ENCODE measurements around the gene CASP10. TPM values are rescaled to one million over a fixed set of nuclear protein-coding genes. Genes with fewer than 3 reads are reported as not detected.
A peak's percentile ranks its signal among the peaks of the same experiment; 100 is the strongest.

Gene CASP10
- total and polyA plus RNA-seq, 2 of the 13 experiments (the other 11 are each of a cell fraction or from before 2014, with no cell fraction given): 22.2 to 23.8 TPM

DNA sequence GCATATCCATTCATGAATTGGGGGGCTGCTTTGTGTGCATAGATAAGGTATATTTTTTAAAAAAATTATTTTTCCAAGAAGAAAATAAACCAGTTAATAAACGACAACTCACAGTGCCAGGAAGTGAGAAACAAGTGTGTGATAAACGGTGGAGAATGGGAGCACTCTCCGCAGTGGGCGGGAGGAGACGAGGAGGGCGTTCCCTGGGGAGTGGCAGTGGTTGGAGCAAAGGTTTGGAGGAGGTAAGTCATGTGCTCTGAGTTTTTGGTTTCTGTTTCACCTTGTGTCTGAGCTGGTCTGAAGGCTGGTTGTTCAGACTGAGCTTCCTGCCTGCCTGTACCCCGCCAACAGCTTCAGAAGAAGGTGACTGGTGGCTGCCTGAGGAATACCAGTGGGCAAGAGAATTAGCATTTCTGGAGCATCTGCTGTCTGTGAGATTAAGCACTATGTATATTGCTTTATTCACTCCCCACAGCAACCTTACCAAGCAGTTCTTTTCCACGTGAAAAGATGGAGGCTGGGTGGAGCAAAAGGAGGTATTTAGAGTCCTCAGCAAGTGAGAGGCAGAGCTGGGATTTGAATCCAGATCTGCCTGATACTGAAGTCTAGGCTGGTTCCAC, 50.4 kb downstream of the CASP10 start (continued):
- TF ChIP-seq, protein P1, sequence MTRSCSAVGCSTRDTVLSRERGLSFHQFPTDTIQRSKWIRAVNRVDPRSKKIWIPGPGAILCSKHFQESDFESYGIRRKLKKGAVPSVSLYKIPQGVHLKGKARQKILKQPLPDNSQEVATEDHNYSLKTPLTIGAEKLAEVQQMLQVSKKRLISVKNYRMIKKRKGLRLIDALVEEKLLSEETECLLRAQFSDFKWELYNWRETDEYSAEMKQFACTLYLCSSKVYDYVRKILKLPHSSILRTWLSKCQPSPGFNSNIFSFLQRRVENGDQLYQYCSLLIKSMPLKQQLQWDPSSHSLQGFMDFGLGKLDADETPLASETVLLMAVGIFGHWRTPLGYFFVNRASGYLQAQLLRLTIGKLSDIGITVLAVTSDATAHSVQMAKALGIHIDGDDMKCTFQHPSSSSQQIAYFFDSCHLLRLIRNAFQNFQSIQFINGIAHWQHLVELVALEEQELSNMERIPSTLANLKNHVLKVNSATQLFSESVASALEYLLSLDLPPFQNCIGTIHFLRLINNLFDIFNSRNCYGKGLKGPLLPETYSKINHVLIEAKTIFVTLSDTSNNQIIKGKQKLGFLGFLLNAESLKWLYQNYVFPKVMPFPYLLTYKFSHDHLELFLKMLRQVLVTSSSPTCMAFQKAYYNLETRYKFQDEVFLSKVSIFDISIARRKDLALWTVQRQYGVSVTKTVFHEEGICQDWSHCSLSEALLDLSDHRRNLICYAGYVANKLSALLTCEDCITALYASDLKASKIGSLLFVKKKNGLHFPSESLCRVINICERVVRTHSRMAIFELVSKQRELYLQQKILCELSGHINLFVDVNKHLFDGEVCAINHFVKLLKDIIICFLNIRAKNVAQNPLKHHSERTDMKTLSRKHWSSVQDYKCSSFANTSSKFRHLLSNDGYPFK (CRISPR knock-in tag; IDR thresholded peaks at IDR 0.05; ENCODE audit: borderline replicate concordance): no peak
- TF ChIP-seq SMARCE1 (IDR thresholded peaks at IDR 0.05; ENCODE audit: borderline replicate concordance) (no peak), FOSL1 (CRISPR knock-in tag; IDR thresholded peaks at IDR 0.05; ENCODE audit: borderline replicate concordance) (no peak), AHR (CRISPR knock-in tag; IDR thresholded peaks at IDR 0.05) (no peak), HDAC1 (CRISPR knock-in tag; IDR thresholded peaks at IDR 0.05) (peak; percentile 90), CBX1 (IDR thresholded peaks at IDR 0.05; ENCODE audit: low read depth) (no peak), MLLT10 (CRISPR knock-in tag; IDR thresholded peaks at IDR 0.05) (0 out of 2 replicates have a peak, but pooled peaks have one; percentile 55), SATB2 (CRISPR knock-in tag; IDR thresholded peaks at IDR 0.05) (no peak), ZMYM4 (CRISPR knock-in tag; IDR thresholded peaks at IDR 0.05) (no peak; the same call in 1 of the 2 replicates), KLF15 (CRISPR knock-in tag; IDR thresholded peaks at IDR 0.05; ENCODE audit: borderline replicate concordance) (no peak), MTA3 (CRISPR knock-in tag; IDR thresholded peaks at IDR 0.05) (no peak), MBNL3 (CRISPR knock-in tag; conservative IDR thresholded peaks at IDR 0.05) (no peak), ZNF841 (CRISPR knock-in tag; IDR thresholded peaks at IDR 0.05; ENCODE audit: borderline replicate concordance) (no peak), NR2F6 (IDR thresholded peaks at IDR 0.05) (no peak), NR2F6 (CRISPR knock-in tag; IDR thresholded peaks at IDR 0.05) (peak; percentile 39; the same call in 1 of the 2 replicates)
- TF ChIP-seq, protein P2, sequence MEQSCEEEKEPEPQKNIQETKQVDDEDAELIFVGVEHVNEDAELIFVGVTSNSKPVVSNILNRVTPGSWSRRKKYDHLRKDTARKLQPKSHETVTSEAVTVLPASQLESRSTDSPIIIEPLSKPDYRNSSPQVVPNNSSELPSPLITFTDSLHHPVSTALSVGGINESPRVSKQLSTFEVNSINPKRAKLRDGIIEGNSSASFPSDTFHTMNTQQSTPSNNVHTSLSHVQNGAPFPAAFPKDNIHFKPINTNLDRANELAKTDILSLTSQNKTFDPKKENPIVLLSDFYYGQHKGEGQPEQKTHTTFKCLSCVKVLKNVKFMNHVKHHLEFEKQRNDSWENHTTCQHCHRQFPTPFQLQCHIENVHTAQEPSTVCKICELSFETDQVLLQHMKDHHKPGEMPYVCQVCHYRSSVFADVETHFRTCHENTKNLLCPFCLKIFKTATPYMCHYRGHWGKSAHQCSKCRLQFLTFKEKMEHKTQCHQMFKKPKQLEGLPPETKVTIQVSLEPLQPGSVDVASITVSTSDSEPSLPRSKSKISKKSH (CRISPR knock-in tag; IDR thresholded peaks at IDR 0.05; ENCODE audit: borderline replicate concordance): no peak
- TF ChIP-seq, protein P3, sequence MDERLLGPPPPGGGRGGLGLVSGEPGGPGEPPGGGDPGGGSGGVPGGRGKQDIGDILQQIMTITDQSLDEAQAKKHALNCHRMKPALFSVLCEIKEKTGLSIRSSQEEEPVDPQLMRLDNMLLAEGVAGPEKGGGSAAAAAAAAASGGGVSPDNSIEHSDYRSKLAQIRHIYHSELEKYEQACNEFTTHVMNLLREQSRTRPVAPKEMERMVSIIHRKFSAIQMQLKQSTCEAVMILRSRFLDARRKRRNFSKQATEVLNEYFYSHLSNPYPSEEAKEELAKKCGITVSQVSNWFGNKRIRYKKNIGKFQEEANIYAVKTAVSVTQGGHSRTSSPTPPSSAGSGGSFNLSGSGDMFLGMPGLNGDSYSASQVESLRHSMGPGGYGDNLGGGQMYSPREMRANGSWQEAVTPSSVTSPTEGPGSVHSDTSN (CRISPR knock-in tag; IDR thresholded peaks at IDR 0.05): no peak
- TF ChIP-seq, protein P4, sequence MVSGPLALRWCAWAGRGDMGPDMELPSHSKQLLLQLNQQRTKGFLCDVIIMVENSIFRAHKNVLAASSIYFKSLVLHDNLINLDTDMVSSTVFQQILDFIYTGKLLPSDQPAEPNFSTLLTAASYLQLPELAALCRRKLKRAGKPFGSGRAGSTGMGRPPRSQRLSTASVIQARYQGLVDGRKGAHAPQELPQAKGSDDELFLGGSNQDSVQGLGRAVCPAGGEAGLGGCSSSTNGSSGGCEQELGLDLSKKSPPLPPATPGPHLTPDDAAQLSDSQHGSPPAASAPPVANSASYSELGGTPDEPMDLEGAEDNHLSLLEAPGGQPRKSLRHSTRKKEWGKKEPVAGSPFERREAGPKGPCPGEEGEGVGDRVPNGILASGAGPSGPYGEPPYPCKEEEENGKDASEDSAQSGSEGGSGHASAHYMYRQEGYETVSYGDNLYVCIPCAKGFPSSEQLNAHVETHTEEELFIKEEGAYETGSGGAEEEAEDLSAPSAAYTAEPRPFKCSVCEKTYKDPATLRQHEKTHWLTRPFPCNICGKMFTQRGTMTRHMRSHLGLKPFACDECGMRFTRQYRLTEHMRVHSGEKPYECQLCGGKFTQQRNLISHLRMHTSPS (CRISPR knock-in tag; IDR thresholded peaks at IDR 0.05; ENCODE audit: low read depth): no peak
- TF ChIP-seq, protein P5, sequence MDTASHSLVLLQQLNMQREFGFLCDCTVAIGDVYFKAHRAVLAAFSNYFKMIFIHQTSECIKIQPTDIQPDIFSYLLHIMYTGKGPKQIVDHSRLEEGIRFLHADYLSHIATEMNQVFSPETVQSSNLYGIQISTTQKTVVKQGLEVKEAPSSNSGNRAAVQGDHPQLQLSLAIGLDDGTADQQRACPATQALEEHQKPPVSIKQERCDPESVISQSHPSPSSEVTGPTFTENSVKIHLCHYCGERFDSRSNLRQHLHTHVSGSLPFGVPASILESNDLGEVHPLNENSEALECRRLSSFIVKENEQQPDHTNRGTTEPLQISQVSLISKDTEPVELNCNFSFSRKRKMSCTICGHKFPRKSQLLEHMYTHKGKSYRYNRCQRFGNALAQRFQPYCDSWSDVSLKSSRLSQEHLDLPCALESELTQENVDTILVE (CRISPR knock-in tag; IDR thresholded peaks at IDR 0.05): no peak; the same call in 1 of the 2 replicates
- TF ChIP-seq, protein P6, sequence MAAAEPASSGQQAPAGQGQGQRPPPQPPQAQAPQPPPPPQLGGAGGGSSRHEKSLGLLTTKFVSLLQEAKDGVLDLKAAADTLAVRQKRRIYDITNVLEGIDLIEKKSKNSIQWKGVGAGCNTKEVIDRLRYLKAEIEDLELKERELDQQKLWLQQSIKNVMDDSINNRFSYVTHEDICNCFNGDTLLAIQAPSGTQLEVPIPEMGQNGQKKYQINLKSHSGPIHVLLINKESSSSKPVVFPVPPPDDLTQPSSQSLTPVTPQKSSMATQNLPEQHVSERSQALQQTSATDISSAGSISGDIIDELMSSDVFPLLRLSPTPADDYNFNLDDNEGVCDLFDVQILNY (CRISPR knock-in tag; conservative IDR thresholded peaks at IDR 0.05): no peak

Measured in HepG2 (cell line).